Upper lobe of right lung (tissue), 1 donor: ENCODE results near the gene LARGE1. TPM values are rescaled to one million over a fixed set of nuclear protein-coding genes. Genes with fewer than 3 reads are reported as not detected.

ENCODE experiments used
- ATAC-seq: fragments of 200-7000 bp; cut with Tn5 transposase; one replicate; pipeline ENCODE4 v1.9.1; 2020; ENCODE audit warnings: mild to moderate bottlenecking, moderate library complexity
- DNase-seq: peaks from one replicate; pipeline ENCODE4 v3.0.0-alpha.2; 2020
- H3K27ac ChIP-seq: fragments of 200-600 bp; one replicate; pipeline ENCODE4 v1.8.0; 2022
- H3K27me3 ChIP-seq: fragments of 200-600 bp; one replicate; pipeline ENCODE4 v1.8.0; 2022; ENCODE audit warnings: mild to moderate bottlenecking
- H3K36me3 ChIP-seq: fragments of 200-600 bp; one replicate; pipeline ENCODE4 v1.8.0; 2022
- H3K4me1 ChIP-seq: fragments of 200-600 bp; one replicate; pipeline ENCODE4 v1.8.0; 2022
- H3K4me3 ChIP-seq: fragments of 200-600 bp; one replicate; pipeline ENCODE4 v1.8.0; 2022; ENCODE audit warnings: mild to moderate bottlenecking
- H3K9me3 ChIP-seq: fragments of 200-600 bp; one replicate; pipeline ENCODE4 v1.8.0; 2022
- intact Hi-C: fragments of 100-400 bp; cut with DNase I; formaldehyde crosslinking; loops from one replicate; pipeline ENCODE4 v1.11.0; 2022
- total RNA-seq: library from RNA; stranded (reverse); fragmentation: NEBNext Ultra II Directional; extraction: Animal tissue kit (Norgen Biotek cat#: 25700); gene quantifications from one replicate; pipeline ENCODE4 v1.2.1, GENCODE V29; 2021
- TF ChIP-seq, protein P1 (sequence below): fragments of 200-600 bp; IDR thresholded peaks from one replicate; pipeline ENCODE4 v1.8.0; 2022; ENCODE audit warnings: antibody characterized with exemption
- donor health status: DM: no; HTN: yes; CAD: no; lungs with severe emphysema.

The LARGE1 gene
- total RNA-seq, 1 donor from 2014 or later, result 33.5 TPM

GRCh38 chr22:33919391-33920196 lies 682 bp downstream of the LARGE1 start:
- Histone ChIP-seq H3K27ac (peak overlapping the region; percentile 53), H3K27me3 (no peaks in the 10 kb centered on the region), H3K36me3 (no peaks in the 10 kb centered on the region), H3K9me3 (no peaks in the 10 kb centered on the region), H3K4me3 (peak overlapping the region; percentile 64), H3K4me1 (peaks cover 16% of the 10 kb centered on the region)
- peak; percentile 79 for DNase-seq
- intact Hi-C loops, result loop anchor here (5.0 kb wide), 1 partner anchor 188 kb away; no protein-coding TSS in a partner anchor
- TF ChIP-seq, protein P1, sequence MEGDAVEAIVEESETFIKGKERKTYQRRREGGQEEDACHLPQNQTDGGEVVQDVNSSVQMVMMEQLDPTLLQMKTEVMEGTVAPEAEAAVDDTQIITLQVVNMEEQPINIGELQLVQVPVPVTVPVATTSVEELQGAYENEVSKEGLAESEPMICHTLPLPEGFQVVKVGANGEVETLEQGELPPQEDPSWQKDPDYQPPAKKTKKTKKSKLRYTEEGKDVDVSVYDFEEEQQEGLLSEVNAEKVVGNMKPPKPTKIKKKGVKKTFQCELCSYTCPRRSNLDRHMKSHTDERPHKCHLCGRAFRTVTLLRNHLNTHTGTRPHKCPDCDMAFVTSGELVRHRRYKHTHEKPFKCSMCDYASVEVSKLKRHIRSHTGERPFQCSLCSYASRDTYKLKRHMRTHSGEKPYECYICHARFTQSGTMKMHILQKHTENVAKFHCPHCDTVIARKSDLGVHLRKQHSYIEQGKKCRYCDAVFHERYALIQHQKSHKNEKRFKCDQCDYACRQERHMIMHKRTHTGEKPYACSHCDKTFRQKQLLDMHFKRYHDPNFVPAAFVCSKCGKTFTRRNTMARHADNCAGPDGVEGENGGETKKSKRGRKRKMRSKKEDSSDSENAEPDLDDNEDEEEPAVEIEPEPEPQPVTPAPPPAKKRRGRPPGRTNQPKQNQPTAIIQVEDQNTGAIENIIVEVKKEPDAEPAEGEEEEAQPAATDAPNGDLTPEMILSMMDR, result no peak
- peak; percentile 12 for ATAC-seq

- no peaks in the 10 kb centered on the region for H3K27me3 ChIP-seq
- H3K36me3 ChIP-seq, result no peaks in the 10 kb centered on the region
- H3K27ac ChIP-seq, result no peak overlapping the region
- no peaks in the 10 kb centered on the region for H3K9me3 ChIP-seq
- TF ChIP-seq, protein P1, result no peak
- peak overlapping the region; percentile 64 for H3K4me3 ChIP-seq
- intact Hi-C loops, result no loop called here
- no peak for ATAC-seq
- peaks cover 16% of the 10 kb centered on the region for H3K4me1 ChIP-seq
- no peak for DNase-seq
Measured at GRCh38 chr22:33918676-33919365, 1.5 kb downstream of the LARGE1 start.

DNA sequence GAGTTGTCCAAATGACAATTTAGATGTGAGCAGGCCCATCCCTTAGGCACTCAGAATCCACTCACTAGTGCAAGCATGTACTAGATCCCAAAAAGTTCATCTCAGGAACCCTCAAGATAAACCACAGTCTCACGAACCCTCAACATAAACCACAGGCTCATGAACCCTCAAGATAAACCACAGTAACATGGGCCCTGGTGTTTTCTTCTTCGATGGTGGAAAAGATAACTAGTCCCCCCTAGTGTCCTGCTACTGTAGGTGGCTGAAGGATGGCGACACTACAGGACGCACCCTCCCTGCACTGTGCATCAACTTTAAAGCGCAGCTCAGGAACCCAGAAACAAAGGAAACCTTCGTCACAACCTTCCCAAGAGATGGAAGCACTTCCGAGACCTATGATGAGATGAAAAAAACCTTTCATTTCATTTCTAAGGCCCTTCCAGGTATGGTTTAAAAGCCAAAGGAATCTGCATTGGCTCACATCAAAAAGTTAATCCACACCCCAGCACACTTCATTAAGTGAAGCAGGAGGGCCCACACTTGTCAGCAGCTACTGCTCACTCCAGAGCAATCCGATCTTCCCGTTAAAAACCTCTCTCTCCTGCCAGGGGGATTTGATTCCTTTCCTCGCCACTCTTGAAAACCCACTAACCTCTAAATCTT lies 2.4 kb downstream of the LARGE1 start:
- H3K9me3 ChIP-seq, result no peaks in the 10 kb centered on the region
- intact Hi-C loops, result no loop called here
- no peak for DNase-seq
- H3K27me3 ChIP-seq, result no peaks in the 10 kb centered on the region
- H3K27ac ChIP-seq, result no peak overlapping the region
- H3K4me1 ChIP-seq, result peaks cover 16% of the 10 kb centered on the region
- no peaks in the 10 kb centered on the region for H3K36me3 ChIP-seq
- ATAC-seq, result no peak
- peak overlapping the region; percentile 64 for H3K4me3 ChIP-seq
- TF ChIP-seq, protein P1, result no peak

- no peak for ATAC-seq
- DNase-seq, result no peak
- H3K27ac ChIP-seq, result no peak overlapping the region
- H3K4me3 ChIP-seq, result no peak overlapping the region
- peaks cover 16% of the 10 kb centered on the region for H3K4me1 ChIP-seq
- no peaks in the 10 kb centered on the region for H3K36me3 ChIP-seq
- intact Hi-C loops, result no loop called here
- no peaks in the 10 kb centered on the region for H3K9me3 ChIP-seq
- TF ChIP-seq, protein P1, result no peak
- no peaks in the 10 kb centered on the region for H3K27me3 ChIP-seq
Measured at GRCh38 chr22:33914699-33915098, 5.6 kb downstream of the LARGE1 start.

DNA sequence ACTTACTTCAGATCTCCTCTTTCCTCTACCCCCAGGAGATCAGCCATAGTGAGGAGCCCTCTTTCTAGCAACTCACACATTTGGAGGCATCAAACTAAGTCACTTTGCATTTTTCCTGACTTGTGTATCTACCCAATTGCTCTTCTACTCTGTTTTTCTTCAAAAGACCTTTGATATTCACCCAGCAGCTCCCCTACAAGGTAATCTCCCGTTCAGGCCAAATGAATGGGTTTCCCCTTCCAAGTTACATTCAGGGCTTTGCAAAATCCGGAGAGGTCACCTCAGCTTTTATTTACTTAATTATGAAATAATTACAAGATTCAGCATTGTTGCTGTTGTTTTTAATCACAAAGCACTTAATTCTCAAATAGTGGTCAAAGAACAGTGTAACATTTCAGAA lies 6.1 kb downstream of the LARGE1 start:
- Histone ChIP-seq H3K36me3 (no peaks in the 10 kb centered on the region), H3K4me1 (peaks cover 16% of the 10 kb centered on the region), H3K27ac (no peak overlapping the region), H3K27me3 (no peaks in the 10 kb centered on the region), H3K4me3 (no peak overlapping the region), H3K9me3 (no peaks in the 10 kb centered on the region)
- DNase-seq (no peak), ATAC-seq (no peak)
- intact Hi-C loops, result no loop called here
- TF ChIP-seq, protein P1, result no peak
